Mesothelial cell of epicardium (in vitro differentiated cells): Measurements from ENCODE around the gene SUSD4. TPM values are rescaled to one million over a fixed set of nuclear protein-coding genes. Genes with fewer than 3 reads are reported as not detected.

Source experiments
- DNase-seq, 2 experiments: peaks; one replicate each; pipeline ENCODE4 v3.0.0; 2021; ENCODE audit warnings: low spot score in 2 of 2; ENCODE audit not compliant: unreplicated experiment in 2 of 2
- H3K27ac Mint-ChIP-seq: 2 replicates; pipeline ENCODE4 v1.8.0; 2021; ENCODE audit warnings: mixed read lengths
- H3K27me3 Mint-ChIP-seq: 2 replicates; pipeline ENCODE4 v1.8.0; 2021; ENCODE audit warnings: low read depth, mixed read lengths
- H3K36me3 Mint-ChIP-seq: 2 replicates; pipeline ENCODE4 v1.8.0; 2021; ENCODE audit warnings: mixed read lengths
- H3K4me1 Mint-ChIP-seq: 2 replicates; pipeline ENCODE4 v1.8.0; 2021; ENCODE audit warnings: mixed read lengths
- H3K4me3 Mint-ChIP-seq: 2 replicates; pipeline ENCODE4 v1.8.0; 2021; ENCODE audit warnings: mild to moderate bottlenecking, moderate library complexity, mixed read lengths
- H3K9me3 Mint-ChIP-seq: 2 replicates; pipeline ENCODE4 v1.8.0; 2021; ENCODE audit warnings: mixed read lengths
- total RNA-seq: library from RNA; stranded (reverse); gene quantifications from 3 replicates; pipeline ENCODE4 v1.2.1, GENCODE V29; 2021
- TF ChIP-seq, protein P1 (sequence below): fragments of 200-600 bp; sonication (generic); IDR thresholded peaks from one replicate; pipeline ENCODE4 v1.5.0; 2021; ENCODE audit warnings: antibody characterized with exemption; ENCODE audit not compliant: unreplicated experiment

SUSD4 gene
- total RNA-seq, 1 donor from 2014 or later, result 0.40 TPM

GRCh38 chr1:223221686-223222085 lies 142.3 kb downstream of the SUSD4 start:
- Mint-ChIP-seq H3K9me3 (peaks cover 15% of the 10 kb centered on the region), H3K4me1 (no peaks in the 10 kb centered on the region), H3K27ac (no peak overlapping the region), H3K36me3 (peaks cover 2% of the 10 kb centered on the region), H3K4me3 (no peak overlapping the region), H3K27me3 (peaks cover 44% of the 10 kb centered on the region)
- peak in 1 of 2 experiments; percentile 6 for DNase-seq
- TF ChIP-seq, protein P1, sequence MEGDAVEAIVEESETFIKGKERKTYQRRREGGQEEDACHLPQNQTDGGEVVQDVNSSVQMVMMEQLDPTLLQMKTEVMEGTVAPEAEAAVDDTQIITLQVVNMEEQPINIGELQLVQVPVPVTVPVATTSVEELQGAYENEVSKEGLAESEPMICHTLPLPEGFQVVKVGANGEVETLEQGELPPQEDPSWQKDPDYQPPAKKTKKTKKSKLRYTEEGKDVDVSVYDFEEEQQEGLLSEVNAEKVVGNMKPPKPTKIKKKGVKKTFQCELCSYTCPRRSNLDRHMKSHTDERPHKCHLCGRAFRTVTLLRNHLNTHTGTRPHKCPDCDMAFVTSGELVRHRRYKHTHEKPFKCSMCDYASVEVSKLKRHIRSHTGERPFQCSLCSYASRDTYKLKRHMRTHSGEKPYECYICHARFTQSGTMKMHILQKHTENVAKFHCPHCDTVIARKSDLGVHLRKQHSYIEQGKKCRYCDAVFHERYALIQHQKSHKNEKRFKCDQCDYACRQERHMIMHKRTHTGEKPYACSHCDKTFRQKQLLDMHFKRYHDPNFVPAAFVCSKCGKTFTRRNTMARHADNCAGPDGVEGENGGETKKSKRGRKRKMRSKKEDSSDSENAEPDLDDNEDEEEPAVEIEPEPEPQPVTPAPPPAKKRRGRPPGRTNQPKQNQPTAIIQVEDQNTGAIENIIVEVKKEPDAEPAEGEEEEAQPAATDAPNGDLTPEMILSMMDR, result no peak

GRCh38 chr1:223219846-223220610 lies 143.9 kb downstream of the SUSD4 start:
- Mint-ChIP-seq H3K27me3 (peaks cover 40% of the 10 kb centered on the region), H3K36me3 (peaks cover 2% of the 10 kb centered on the region), H3K4me3 (no peak overlapping the region), H3K4me1 (no peaks in the 10 kb centered on the region), H3K9me3 (peaks cover 15% of the 10 kb centered on the region), H3K27ac (no peak overlapping the region)
- peak in 1 of 2 experiments; percentile 6 for DNase-seq
- TF ChIP-seq, protein P1, result no peak

DNA sequence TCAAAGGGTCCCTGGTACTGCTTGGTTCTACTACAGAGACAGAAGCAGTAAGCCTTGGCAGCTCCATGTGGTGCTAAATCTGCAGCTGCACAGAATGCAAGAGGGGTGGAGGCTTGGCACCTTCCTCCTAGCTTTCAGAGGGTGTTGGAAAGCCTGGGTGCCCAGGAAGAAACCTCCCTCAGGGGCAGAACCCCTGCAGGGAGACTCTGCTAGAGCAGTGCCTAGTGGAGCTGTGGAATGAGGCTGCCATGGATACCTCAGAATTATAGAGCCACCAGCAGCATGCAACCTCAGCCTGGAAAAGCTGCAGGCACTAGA lies 144.7 kb downstream of the SUSD4 start:
- Mint-ChIP-seq H3K27me3 (peaks cover 42% of the 10 kb centered on the region), H3K4me3 (no peak overlapping the region), H3K9me3 (peaks cover 15% of the 10 kb centered on the region), H3K27ac (no peak overlapping the region), H3K36me3 (peaks cover 2% of the 10 kb centered on the region), H3K4me1 (no peaks in the 10 kb centered on the region)
- TF ChIP-seq, protein P1, result no peak
- DNase-seq, result peak in 1 of 2 experiments; percentile 29

- DNase-seq, result peak in 1 of 2 experiments; percentile 13
- Mint-ChIP-seq H3K27me3 (peaks cover 46% of the 10 kb centered on the region), H3K4me1 (no peaks in the 10 kb centered on the region), H3K27ac (no peak overlapping the region), H3K4me3 (no peak overlapping the region), H3K9me3 (peaks cover 15% of the 10 kb centered on the region), H3K36me3 (peaks cover 2% of the 10 kb centered on the region)
- TF ChIP-seq, protein P1, result no peak
Measured at GRCh38 chr1:223217781-223218180, 146.2 kb downstream of the SUSD4 start.

GRCh38 chr1:223216531-223217205 lies 147.3 kb downstream of the SUSD4 start:
- TF ChIP-seq, protein P1, result no peak
- Mint-ChIP-seq H3K4me1 (no peaks in the 10 kb centered on the region), H3K36me3 (peaks cover 2% of the 10 kb centered on the region), H3K4me3 (no peak overlapping the region), H3K27ac (no peak overlapping the region), H3K27me3 (peaks cover 42% of the 10 kb centered on the region), H3K9me3 (peaks cover 15% of the 10 kb centered on the region)
- DNase-seq, result peak in 1 of 2 experiments; percentile 7
